Stimulated activated CD8-positive, alpha-beta memory T cell treated with anti-CD3 and anti-CD28 coated beads, Interleukin-7, amount 100 ng/mL, for 48 hours (primary cell): Measurements from ENCODE around the gene TBX5.

ENCODE experiments used
- DNase-seq, 2 donors: peaks; one replicate each; pipeline ENCODE4 v3.0.0-alpha.2; 2020; ENCODE audit warnings: low read depth in 1 of 2; ENCODE audit errors: extremely low read depth in 1 of 2

The TBX5 gene

GRCh38 chr12:114321524-114321923 lies 84.4 kb downstream of the TBX5 start:
- no peak for DNase-seq

DNA sequence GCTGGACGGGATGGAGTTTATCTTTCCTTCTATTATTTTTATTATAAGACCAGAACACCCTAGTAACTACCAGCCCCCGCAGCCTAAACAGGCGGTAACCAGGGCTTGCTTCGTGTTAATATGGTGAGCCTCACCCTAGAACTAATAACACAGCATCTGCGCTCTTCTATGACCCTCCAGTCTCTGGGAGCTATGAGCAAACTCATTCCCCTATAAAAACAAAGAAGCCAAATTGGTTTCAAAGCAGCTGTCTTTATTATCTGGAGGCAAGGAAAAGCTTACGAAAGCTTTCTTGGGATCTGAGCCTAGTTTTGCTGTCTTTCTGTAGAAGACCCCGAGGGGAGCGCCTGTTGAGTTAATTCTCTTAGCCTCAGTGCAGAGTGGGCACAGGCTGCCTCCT lies 85.0 kb downstream of the TBX5 start:
- no peak for DNase-seq

DNA sequence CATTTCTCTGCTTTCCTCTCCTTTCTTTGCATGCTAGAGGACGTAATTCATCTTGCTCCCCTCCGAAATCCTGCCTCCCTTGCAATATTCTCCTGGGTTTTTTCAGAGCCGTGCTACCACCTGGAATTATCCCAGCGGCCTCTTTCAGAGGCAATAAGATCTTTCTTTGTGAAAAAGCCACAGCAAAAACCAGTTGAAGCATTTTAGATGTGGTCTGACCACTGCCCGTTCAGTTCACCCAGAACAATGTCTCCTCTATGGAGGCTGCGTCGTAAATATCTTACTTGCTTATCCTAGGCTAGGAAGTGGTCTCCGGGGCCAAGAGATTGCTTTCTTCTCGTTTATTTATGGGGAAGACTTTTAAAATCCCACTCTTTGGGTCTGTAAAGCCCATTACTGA lies 85.8 kb downstream of the TBX5 start:
- DNase-seq: no peak

- no peak for DNase-seq
These were observed 86.5 kb downstream of the TBX5 start for GRCh38 chr12:114319422-114319821.

DNA sequence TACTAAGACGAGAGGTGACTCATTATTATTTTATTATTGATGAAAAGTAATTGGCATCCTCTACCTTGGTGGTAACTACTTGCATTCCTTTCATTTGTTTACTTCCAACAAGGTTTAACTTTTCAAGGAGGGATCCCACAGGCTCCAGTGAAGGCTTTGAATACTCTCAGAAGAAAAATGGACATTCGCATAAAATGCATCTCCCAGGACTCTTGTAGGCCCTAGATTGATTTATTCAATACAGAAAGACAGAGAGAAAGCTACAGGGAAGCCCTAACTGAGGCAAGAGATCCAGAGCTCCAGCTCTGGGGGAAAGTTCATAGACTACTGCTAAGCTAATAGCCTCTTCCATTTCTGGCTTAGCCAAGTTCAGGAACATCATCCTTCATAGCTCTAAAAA lies 87.0 kb downstream of the TBX5 start:
- DNase-seq: no peak

- DNase-seq: no peak
These were observed 89.9 kb downstream of the TBX5 start for GRCh38 chr12:114316076-114316475.

DNA sequence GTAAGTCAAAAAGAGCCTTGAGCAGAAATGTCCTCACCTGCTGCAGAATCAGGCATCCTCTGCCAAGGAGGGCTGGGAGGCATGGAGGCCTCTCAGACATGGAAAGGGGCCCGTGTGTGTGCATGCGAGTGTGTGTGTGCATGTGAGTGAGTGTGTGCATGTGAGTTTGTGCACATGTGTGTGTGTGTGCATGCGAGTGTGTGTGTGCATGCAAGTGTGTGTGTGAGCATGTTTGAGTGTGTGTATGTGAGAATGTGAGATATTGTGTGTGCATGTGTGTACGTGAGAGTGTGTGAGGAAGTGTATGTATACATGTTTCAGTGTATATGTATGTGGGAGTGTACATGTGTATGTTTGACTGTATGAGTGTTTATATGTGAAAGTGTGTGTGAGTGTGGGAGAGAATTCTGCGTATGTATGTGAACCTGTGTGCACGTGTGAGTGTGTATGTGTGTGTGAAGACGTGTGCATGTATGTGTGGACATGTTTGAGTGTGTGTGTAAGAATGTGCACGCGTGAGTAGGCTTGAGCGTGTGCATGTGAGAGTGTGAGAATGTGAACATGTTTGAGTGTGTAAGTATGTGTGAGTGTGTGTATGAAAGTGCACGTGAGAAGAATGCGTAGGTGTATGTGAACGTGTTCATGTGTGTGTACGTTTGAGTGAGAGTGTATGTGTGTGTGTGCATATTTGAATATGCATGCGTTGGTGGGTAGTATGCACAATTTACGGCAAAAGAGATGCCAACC lies 90.8 kb downstream of the TBX5 start:
- no peak for DNase-seq

DNA sequence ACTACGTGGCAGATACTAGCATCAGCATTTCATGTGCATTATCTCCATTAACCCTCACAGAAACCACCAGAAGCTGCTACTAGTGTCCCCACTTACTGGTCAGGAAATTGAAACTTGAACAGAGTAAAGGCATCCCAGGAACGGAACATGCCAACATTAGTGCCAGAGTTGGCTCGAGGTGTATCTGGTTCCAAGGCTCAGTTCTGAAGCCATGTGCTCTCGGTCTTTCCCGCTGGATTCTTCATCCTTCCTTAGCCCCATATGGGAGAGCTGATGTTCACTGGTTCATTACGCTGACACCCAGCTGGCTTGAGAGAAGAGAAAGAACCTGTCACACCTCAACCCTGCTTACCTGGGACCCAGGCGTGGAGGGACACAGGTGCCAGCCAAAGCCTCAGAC lies 91.5 kb downstream of the TBX5 start:
- no peak for DNase-seq

GRCh38 chr12:114313910-114314309 lies 92.0 kb downstream of the TBX5 start:
- no peak for DNase-seq

DNA sequence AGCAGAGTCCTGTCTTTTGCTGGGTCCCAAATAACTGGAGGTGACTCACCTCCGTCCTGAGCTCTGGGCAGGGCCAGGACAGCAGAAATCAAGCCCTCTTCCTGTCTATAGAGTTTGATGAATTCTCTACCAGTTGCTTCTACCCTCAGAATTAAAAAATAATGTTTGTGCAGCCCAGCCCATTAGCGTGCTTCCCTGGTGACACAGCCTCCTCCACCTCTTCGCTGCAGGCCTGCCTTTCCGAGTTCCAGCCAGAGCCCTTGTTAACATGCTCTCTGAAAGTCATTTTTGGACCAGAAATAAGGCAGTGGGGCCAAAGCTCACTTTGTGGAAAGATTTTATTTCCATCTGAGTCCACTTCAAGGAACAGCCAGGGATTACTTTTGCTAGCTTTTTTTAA lies 94.0 kb downstream of the TBX5 start:
- DNase-seq: no peak

- no peak for DNase-seq
These were observed 99.3 kb downstream of the TBX5 start for GRCh38 chr12:114306646-114307045.

DNA sequence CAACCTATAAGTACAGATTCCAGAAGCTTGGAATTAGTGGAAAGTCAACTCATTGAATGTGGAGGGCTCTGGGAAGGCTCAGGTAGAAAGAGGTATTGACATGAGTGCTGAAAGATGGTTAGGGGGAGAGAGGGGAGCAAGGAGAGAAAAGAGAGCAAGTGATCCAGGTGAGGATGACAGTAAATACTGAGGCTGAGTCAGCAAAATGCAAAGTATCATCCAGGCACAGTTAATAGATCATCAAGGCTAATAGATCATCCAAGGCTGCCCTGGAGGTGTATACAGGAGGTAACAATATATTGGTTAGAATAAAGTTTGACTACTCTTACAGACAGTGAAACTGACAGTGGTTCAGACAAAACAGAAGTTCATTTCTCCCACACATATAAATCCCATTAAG lies 100.5 kb downstream of the TBX5 start:
- DNase-seq: no peak
